Heart left ventricle (tissue), 16 donors: ENCODE measurements around the gene CRMP1. TPM values are rescaled to one million over a fixed set of nuclear protein-coding genes. Genes with fewer than 3 reads are reported as not detected.

Source experiments
- ATAC-seq, 4 donors: fragments of 200-7000 bp; cut with Tn5 transposase; one replicate each; pipeline ENCODE4 v1.9.1; 2020 to 2022; ENCODE audit warnings: moderate library complexity in 4 of 4, mild to moderate bottlenecking in 3 of 4, moderate number of reproducible peaks in 1 of 4
- DNase-seq, 5 donors: peaks; one replicate each; pipeline ENCODE4 v3.0.0-alpha.2; 2020
- H3K27ac ChIP-seq, 12 donors: fragments of 200-600 bp; sonication (generic) in 4 of 12; one replicate each; pipeline versions ENCODE4 v1.5.0 to v1.8.0; 2016 to 2022; ENCODE audit warnings: mild to moderate bottlenecking in 2 of 12
- H3K27me3 ChIP-seq, 9 donors: fragments of 200-600 bp; sonication (generic) in 2 of 9; one replicate each; pipeline versions ENCODE4 v1.5.1 to v1.8.0; 2016 to 2022; ENCODE audit warnings: mild to moderate bottlenecking in 3 of 9
- H3K36me3 ChIP-seq, 9 donors: fragments of 200-600 bp; sonication (generic) in 2 of 9; one replicate each; pipeline versions ENCODE4 v1.5.0 to v1.8.0; 2018 to 2022; ENCODE audit warnings: mild to moderate bottlenecking in 2 of 9
- H3K4me1 ChIP-seq, 12 donors: fragments of 200-600 bp; sonication (generic) in 4 of 12; one replicate each; pipeline versions ENCODE4 v1.5.0 to v1.8.0; 2016 to 2022; ENCODE audit warnings: mild to moderate bottlenecking in 3 of 12
- H3K4me3 ChIP-seq, 12 donors: fragments of 200-600 bp; sonication (generic) in 4 of 12; one replicate each; pipeline versions ENCODE4 v1.5.0 to v1.8.0; 2017 to 2022; ENCODE audit warnings: mild to moderate bottlenecking in 9 of 12, moderate library complexity in 4 of 12
- H3K9me3 ChIP-seq, 12 donors: fragments of 200-600 bp; sonication (generic) in 4 of 12; one replicate each; pipeline versions ENCODE4 v1.5.0 to v1.8.0; 2016 to 2022; ENCODE audit warnings: mild to moderate bottlenecking in 1 of 12
- POLR2A ChIP-seq, 2 donors: fragments of 450-650 bp; IDR thresholded peaks; one replicate each; pipeline ENCODE4 v1.6.1; 2017; ENCODE audit warnings: antibody characterized with exemption in 2 of 2, mild to moderate bottlenecking in 2 of 2, moderate library complexity in 2 of 2
- WGBS, 4 donors: extraction: QIAGEN DNeasy Blood & Tissue Kit in 2 of 4; methylation state at CpG; one replicate each; pipeline versions ENCODE4 v1.1.5 to v1.1.7; 2013 to 2018; 5-methylcytosine and 5-hydroxymethylcytosine counted together
- intact Hi-C, 10 donors: fragments of 100-400 bp; cut with DNase I; formaldehyde crosslinking; loops; one replicate each; pipeline versions ENCODE4 v1.11.1 to v1.14.2; 2022
- polyA plus RNA-seq, 2 donors: library from polyadenylated mRNA; stranded (reverse); fragments of 200-250 nt; gene quantifications; one replicate each; pipeline ENCODE4 v1.2.3, GENCODE V29; 2013
- total RNA-seq, 9 donors: library from RNA; depleted of rRNA in 2 of 9; stranded (reverse); fragments of >200 nt in 2 of 9; fragmentation: NEBNext Ultra II Directional in 3 of 9; extraction: Animal tissue kit (Norgen Biotek cat#: 25700) in 3 of 9; gene quantifications; one replicate each; pipeline versions ENCODE4 v1.1.0 to v1.2.4, GENCODE V29; 2016 to 2023
- TF ChIP-seq, protein P1 (sequence below), 12 donors: fragments of 200-600 bp; sonication (generic) in 4 of 12; IDR thresholded peaks; one replicate each; pipeline versions ENCODE4 v1.5.0 to v1.8.0; 2018 to 2022; ENCODE audit warnings: antibody characterized with exemption in 12 of 12, mild to moderate bottlenecking in 5 of 12
- donor health status: ischemic (EF 13 %, LVEDD 7.1; RV severe dilation, severe dysfunction).
- donor health status: healthy with polysubstance abuse.
- donor health status: DM: no; HTN: yes; CAD: no.
- donor health status: DM: no; HTN: no; CAD: no.
- donor health status: ischemic (EF 25% LVEDD 6.9; RV normal size, moderate dysfunction).
- donor health status: ischemic (EF 25% LVEDD 5.7; RV mildly dilated, moderate dysfunction).
- donor health status: healthy.
- donor health status: DM: yes; HTN: yes; CAD: no.
- donor health status: ischemic (EF 35%, LVEDD 5.7; RV mildly dilated, moderate dysfunction).
- donor health status: nonischemic (EF 11% LVEDD 7.7; RV severe dilation, severe dysfunction).
- donor health status: DM: yes; HTN: yes; CAD: no.
- donor health status: PGD.
- donor health status: ischemic (EF 29% LVEDD 5.4; RV normal size, mild dysfunction).
- donor health status: nonischemic (EF 23%, LVEDD 6.1; RV moderate dilation, normal function).

CRMP1 gene
- total and polyA plus RNA-seq, 11 donors = 0.34 to 2.4 (median 0.93) TPM

DNA sequence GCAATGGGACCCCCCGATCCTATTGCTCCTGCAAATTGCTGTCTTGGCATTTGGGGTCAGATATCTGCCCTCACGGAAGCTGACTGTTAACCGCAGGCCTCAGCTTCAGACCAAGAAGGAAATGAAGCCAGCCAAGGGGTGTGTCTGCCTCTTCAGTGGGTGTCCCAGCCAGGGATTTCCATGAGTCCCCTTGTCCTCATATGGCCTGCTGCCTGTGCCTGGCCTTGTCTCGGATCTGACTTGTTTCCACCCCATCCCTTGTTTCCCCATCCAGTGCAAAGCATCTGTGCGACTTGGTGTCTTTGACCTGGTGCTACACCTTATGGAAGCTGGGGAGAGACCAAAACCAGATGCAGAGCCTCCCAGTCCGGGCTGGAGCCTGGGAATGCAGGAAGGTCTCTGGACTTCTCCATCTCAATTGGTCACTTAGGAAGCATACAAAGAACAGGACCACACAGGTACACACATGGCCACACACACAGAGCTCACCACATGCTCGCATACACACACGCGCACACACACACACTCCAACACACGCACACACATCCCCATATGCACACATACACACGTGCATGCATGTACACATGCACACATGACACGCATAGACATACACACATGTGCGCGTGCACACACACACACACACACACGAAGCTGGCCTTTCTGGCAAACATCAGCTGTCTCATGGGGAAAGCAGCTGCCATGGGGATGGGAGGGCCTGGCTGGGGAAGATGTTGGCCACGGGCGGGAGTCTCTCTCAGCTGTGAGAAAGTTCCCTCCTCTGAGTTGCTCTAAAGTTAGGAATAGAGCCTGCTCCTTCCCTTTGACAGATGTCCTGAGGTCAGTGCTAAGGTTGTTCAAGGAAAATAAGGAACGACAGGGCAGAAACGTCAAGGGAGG lies 65.5 kb downstream of the CRMP1 start:
- 59 to 73% (median 64%) methylated on average over 17 to 19 of the region's 19 CpGs for WGBS, 4 donors

GRCh38 chr4:5826437-5827107 lies 66.3 kb downstream of the CRMP1 start:
- Histone ChIP-seq H3K36me3 (peaks cover 0 to 17% (median 0%) of the 10 kb centered on the region in 9 donors), H3K27me3 (no peaks in the 10 kb centered on the region), H3K4me3 (no peak overlapping the region), H3K4me1 (peaks cover 0 to 19% (median 12%) of the 10 kb centered on the region in 12 donors), H3K27ac (no peak overlapping the region), H3K9me3 (no peaks in the 10 kb centered on the region)
- DNase-seq (no peak), ATAC-seq (peak in 1 of 4 donors; percentile 7)
- TF ChIP-seq, protein P1, sequence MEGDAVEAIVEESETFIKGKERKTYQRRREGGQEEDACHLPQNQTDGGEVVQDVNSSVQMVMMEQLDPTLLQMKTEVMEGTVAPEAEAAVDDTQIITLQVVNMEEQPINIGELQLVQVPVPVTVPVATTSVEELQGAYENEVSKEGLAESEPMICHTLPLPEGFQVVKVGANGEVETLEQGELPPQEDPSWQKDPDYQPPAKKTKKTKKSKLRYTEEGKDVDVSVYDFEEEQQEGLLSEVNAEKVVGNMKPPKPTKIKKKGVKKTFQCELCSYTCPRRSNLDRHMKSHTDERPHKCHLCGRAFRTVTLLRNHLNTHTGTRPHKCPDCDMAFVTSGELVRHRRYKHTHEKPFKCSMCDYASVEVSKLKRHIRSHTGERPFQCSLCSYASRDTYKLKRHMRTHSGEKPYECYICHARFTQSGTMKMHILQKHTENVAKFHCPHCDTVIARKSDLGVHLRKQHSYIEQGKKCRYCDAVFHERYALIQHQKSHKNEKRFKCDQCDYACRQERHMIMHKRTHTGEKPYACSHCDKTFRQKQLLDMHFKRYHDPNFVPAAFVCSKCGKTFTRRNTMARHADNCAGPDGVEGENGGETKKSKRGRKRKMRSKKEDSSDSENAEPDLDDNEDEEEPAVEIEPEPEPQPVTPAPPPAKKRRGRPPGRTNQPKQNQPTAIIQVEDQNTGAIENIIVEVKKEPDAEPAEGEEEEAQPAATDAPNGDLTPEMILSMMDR (IDR thresholded peaks at IDR 0.05) = no peak
- no peak for TF ChIP-seq POLR2A (IDR thresholded peaks at IDR 0.05)
- intact Hi-C loops = loop anchor here in 3 of 10 donors (10.0 kb wide), 1 partner anchor 148 kb away; no protein-coding TSS in a partner anchor
- 59 to 76% (median 66%) methylated on average over 4 to 5 of the region's 5 CpGs for WGBS, 4 donors

More for the DNA sequence above, 65.5 kb downstream of the CRMP1 start:
- Histone ChIP-seq H3K27me3 (no peaks in the 10 kb centered on the region), H3K4me1 (peaks cover 0 to 19% (median 12%) of the 10 kb centered on the region in 12 donors), H3K27ac (no peak overlapping the region), H3K4me3 (no peak overlapping the region), H3K36me3 (peaks cover 0 to 11% (median 0%) of the 10 kb centered on the region in 9 donors), H3K9me3 (no peaks in the 10 kb centered on the region)
- DNase-seq (peak in 2 of 5 donors; percentile 25 to 46), ATAC-seq (peak in 3 of 4 donors; percentile 43 to 70 (median 50))
- intact Hi-C loops = loop anchor here in 3 of 10 donors (10.0 kb wide), 1 partner anchor 147 kb away; no protein-coding TSS in a partner anchor
- TF ChIP-seq POLR2A (IDR thresholded peaks at IDR 0.05) = no peak
- TF ChIP-seq, protein P1 (IDR thresholded peaks at IDR 0.05) = no peak

- H3K4me3 ChIP-seq = no peak overlapping the region
- no peak for DNase-seq
- H3K9me3 ChIP-seq = no peaks in the 10 kb centered on the region
- ATAC-seq = no peak
- H3K27me3 ChIP-seq = no peaks in the 10 kb centered on the region
- WGBS, 4 donors = 84 to 95% (median 90%) methylated on average over 19 of the region's 19 CpGs
- no peak for TF ChIP-seq POLR2A (IDR thresholded peaks at IDR 0.05)
- TF ChIP-seq, protein P1 (IDR thresholded peaks at IDR 0.05) = no peak
- H3K27ac ChIP-seq = no peak overlapping the region
- H3K36me3 ChIP-seq = peaks cover 0 to 26% (median 0%) of the 10 kb centered on the region in 9 donors
- peaks cover 0 to 19% (median 12%) of the 10 kb centered on the region in 12 donors for H3K4me1 ChIP-seq
- intact Hi-C loops = loop anchor here in 3 of 10 donors (10.0 kb wide), 1 partner anchor 149 kb away; no protein-coding TSS in a partner anchor
These were observed 67.4 kb downstream of the CRMP1 start for GRCh38 chr4:5825321-5826041.
